IMR-90 (cell line): ENCODE results near the gene PM20D2. TPM values are rescaled to one million over a fixed set of nuclear protein-coding genes. Genes with fewer than 3 reads are reported as not detected.

Source experiments
- ATAC-seq: fragments of 200-7000 bp; cut with Tn5 transposase; 2 replicates; pipeline ENCODE4 v1.9.1; 2020; ENCODE audit warnings: low read depth, mild to moderate bottlenecking, moderate library complexity
- BruUV-seq: library from RNA; stranded (reverse); fragments of 400-500 nt; replicated peaks from 2 replicates; lab custom pipeline; 2021; lab: Mats Ljungman, UMichigan
- CTCF ChIA-PET: fragments of 300-600 bp; formaldehyde crosslinking; extraction: SDS; loops from one replicate; lab custom pipeline; 2021; ENCODE audit warnings: antibody characterized with exemption; lab: Yijun Ruan, JAX
- POLR2A ChIA-PET: fragments of 300-600 bp; sonication (Branson Sonifier 250); formaldehyde crosslinking; loops from one replicate; lab custom pipeline; 2022; ENCODE audit warnings: antibody characterized with exemption; ENCODE audit not compliant: unreplicated experiment; lab: Charles Lee
- DNase-seq: peaks from one replicate; pipeline ENCODE4 v3.0.0; 2013
- H2AFZ ChIP-seq: replicated peaks from 2 replicates; pipeline ENCODE3; 2013; ENCODE audit warnings: low read length, mild to moderate bottlenecking; ENCODE audit not compliant: poor library complexity
- H2AK5ac ChIP-seq: 2 replicates; pipeline ENCODE4 v1.6.1; 2013; ENCODE audit warnings: low read depth, low read length, inconsistent platforms
- H2AK9ac ChIP-seq: replicated peaks from 2 replicates; pipeline ENCODE3; 2013; ENCODE audit warnings: mild to moderate bottlenecking, low read depth, low read length, moderate library complexity; ENCODE audit not compliant: poor library complexity
- H2BK120ac ChIP-seq: 2 replicates; pipeline ENCODE4 v1.6.1; 2013; ENCODE audit warnings: low read depth, low read length, inconsistent platforms
- H2BK15ac ChIP-seq: 3 replicates; pipeline ENCODE4 v1.6.1; 2013; ENCODE audit warnings: low read depth, low read length, inconsistent platforms
- H2BK20ac ChIP-seq: 2 replicates; pipeline ENCODE4 v1.6.1; 2013; ENCODE audit warnings: low read depth, mild to moderate bottlenecking, inconsistent platforms, low read length, moderate library complexity
- H2BK5ac ChIP-seq: 2 replicates; pipeline ENCODE4 v1.6.1; 2013; ENCODE audit warnings: mild to moderate bottlenecking, low read depth, low read length, inconsistent platforms; ENCODE audit not compliant: poor library complexity, severe bottlenecking
- H3K14ac ChIP-seq: replicated peaks from 2 replicates; pipeline ENCODE4 v1.6.1; 2013; ENCODE audit warnings: low read depth, low read length, inconsistent platforms
- H3K18ac ChIP-seq: 2 replicates; pipeline ENCODE4 v1.6.1; 2013; ENCODE audit warnings: low read depth, low read length, control low read depth
- H3K23ac ChIP-seq: 2 replicates; pipeline ENCODE4 v1.6.1; 2013; ENCODE audit warnings: low read depth, low read length, inconsistent platforms
- H3K27ac ChIP-seq: 2 replicates; pipeline ENCODE4 v1.5.1; 2013; ENCODE audit warnings: mild to moderate bottlenecking, control low read depth, low read length; ENCODE audit not compliant: insufficient read depth
- H3K27me3 ChIP-seq: 2 replicates; pipeline ENCODE4 v1.6.1; 2013; ENCODE audit warnings: low read length; ENCODE audit not compliant: control insufficient read depth, insufficient read depth
- H3K36me3 ChIP-seq: 2 replicates; pipeline ENCODE4 v1.6.1; 2013; ENCODE audit warnings: low read length, mixed read lengths; ENCODE audit not compliant: control insufficient read depth, insufficient read depth
- H3K4ac ChIP-seq: 2 replicates; pipeline ENCODE4 v1.6.1; 2013; ENCODE audit warnings: low read depth, low read length, inconsistent platforms
- H3K4me1 ChIP-seq: 2 replicates; pipeline ENCODE4 v1.6.1; 2013; ENCODE audit warnings: low read length, mixed read lengths; ENCODE audit not compliant: control insufficient read depth, insufficient read depth
- H3K4me2 ChIP-seq: 2 replicates; pipeline ENCODE4 v1.6.1; 2013; ENCODE audit warnings: low read depth, mild to moderate bottlenecking, control low read depth, low read length, moderate library complexity
- H3K4me3 ChIP-seq: 2 replicates; pipeline ENCODE4 v1.5.1; 2013; ENCODE audit warnings: low read depth, mild to moderate bottlenecking, control low read depth, low read length, moderate library complexity; ENCODE audit not compliant: insufficient read depth
- H3K56ac ChIP-seq: 2 replicates; pipeline ENCODE4 v1.6.1; 2013; ENCODE audit warnings: low read length, inconsistent platforms; ENCODE audit not compliant: insufficient read depth; ENCODE audit errors: extremely low read depth
- H3K79me1 ChIP-seq, 2 experiments: 2 replicates each; pipeline ENCODE4 v1.6.1; 2013; ENCODE audit warnings: low read length in 2 of 2, inconsistent platforms in 1 of 2, low read depth in 1 of 2
- H3K9ac ChIP-seq: 2 replicates; pipeline ENCODE4 v1.6.1; 2013; ENCODE audit warnings: low read depth, low read length, control low read depth
- H3K9me1 ChIP-seq: 2 replicates; pipeline ENCODE4 v1.6.1; 2013; ENCODE audit warnings: low read length, inconsistent platforms; ENCODE audit not compliant: insufficient read depth
- H3K9me3 ChIP-seq: 2 replicates; pipeline ENCODE4 v1.6.1; 2013; ENCODE audit warnings: low read length; ENCODE audit not compliant: control insufficient read depth, insufficient read depth
- H4K20me1 ChIP-seq: 2 replicates; pipeline ENCODE4 v1.6.1; 2013; ENCODE audit warnings: low read length, inconsistent platforms; ENCODE audit not compliant: insufficient read depth
- H4K5ac ChIP-seq: 2 replicates; pipeline ENCODE4 v1.6.1; 2013; ENCODE audit warnings: mild to moderate bottlenecking, low read depth, low read length, control low read depth
- H4K8ac ChIP-seq, 2 experiments: 2 replicates each; pipeline ENCODE4 v1.6.1; 2013; ENCODE audit warnings: low read depth in 2 of 2, low read length in 2 of 2, control low read depth in 1 of 2, inconsistent platforms in 1 of 2
- H4K91ac ChIP-seq: 2 replicates; pipeline ENCODE4 v1.6.1; 2013; ENCODE audit warnings: low read depth, low read length, inconsistent platforms; ENCODE audit not compliant: insufficient read depth
- BHLHE40 ChIP-seq: fragments of 150-350 bp; IDR thresholded peaks from 2 replicates; pipeline ENCODE4 v1.6.1; 2016; ENCODE audit warnings: mild to moderate bottlenecking, low read depth, low read length
- CEBPB ChIP-seq: IDR thresholded peaks from 2 replicates; pipeline ENCODE4 v1.6.1; 2012; ENCODE audit warnings: low read depth, low read length, improper control_type of control experiment
- CHD1 ChIP-seq: IDR thresholded peaks from 2 replicates; pipeline ENCODE4 v1.6.1; 2012; ENCODE audit warnings: low read depth, low read length, improper control_type of control experiment
- CTCF ChIP-seq: conservative IDR thresholded peaks from 2 replicates; pipeline ENCODE4 v1.5.1; 2012; ENCODE audit warnings: mild to moderate bottlenecking, low read depth, low read length, improper control_type of control experiment
- ELK1 ChIP-seq: fragments of 150-350 bp; IDR thresholded peaks from 2 replicates; pipeline ENCODE4 v1.6.1; 2016; ENCODE audit warnings: low read depth, mild to moderate bottlenecking, low read length, moderate library complexity, borderline replicate concordance
- FOS ChIP-seq: fragments of 150-350 bp; IDR thresholded peaks from 2 replicates; pipeline ENCODE4 v1.6.1; 2016; ENCODE audit warnings: low read depth, low read length
- MAFK ChIP-seq: IDR thresholded peaks from 2 replicates; pipeline ENCODE4 v1.6.1; 2012; ENCODE audit warnings: low read depth, low read length, improper control_type of control experiment
- MAZ ChIP-seq: IDR thresholded peaks from 2 replicates; pipeline ENCODE4 v1.6.1; 2012; ENCODE audit warnings: low read depth, mild to moderate bottlenecking, low read length, improper control_type of control experiment, moderate library complexity, borderline replicate concordance
- MXI1 ChIP-seq: IDR thresholded peaks from 2 replicates; pipeline ENCODE4 v1.6.1; 2012; ENCODE audit warnings: low read depth, mild to moderate bottlenecking, low read length, moderate library complexity, borderline replicate concordance
- NFE2L2 ChIP-seq: fragments of 150-350 bp; IDR thresholded peaks from 2 replicates; pipeline ENCODE4 v1.6.1; 2016; ENCODE audit warnings: low read depth, mild to moderate bottlenecking, low read length
- POLR2A ChIP-seq: IDR thresholded peaks from 2 replicates; pipeline ENCODE4 v1.6.1; 2012; ENCODE audit warnings: mild to moderate bottlenecking, low read depth, low read length
- RAD21 ChIP-seq: IDR thresholded peaks from 2 replicates; pipeline ENCODE4 v1.6.1; 2012; ENCODE audit warnings: low read length, improper control_type of control experiment
- RCOR1 ChIP-seq: IDR thresholded peaks from 2 replicates; pipeline ENCODE4 v1.6.1; 2012; ENCODE audit warnings: mild to moderate bottlenecking, low read length, improper control_type of control experiment; ENCODE audit not compliant: insufficient replicate concordance
- RFX5 ChIP-seq: IDR thresholded peaks from 2 replicates; pipeline ENCODE4 v1.8.0; 2012; ENCODE audit warnings: low read depth, mild to moderate bottlenecking, low read length, moderate library complexity
- SMC3 ChIP-seq: fragments of 150-350 bp; IDR thresholded peaks from 2 replicates; pipeline ENCODE4 v1.6.1; 2016; ENCODE audit warnings: low read depth, mild to moderate bottlenecking, antibody characterized with exemption, low read length, moderate library complexity
- USF2 ChIP-seq: fragments of 150-350 bp; IDR thresholded peaks from 2 replicates; pipeline ENCODE4 v1.6.1; 2017; ENCODE audit warnings: mild to moderate bottlenecking, antibody characterized with exemption, low read length, low read depth
- WGBS, 2 experiments: methylation state at CpG; one replicate each; pipeline versions ENCODE4 v1.1.5 to v1.1.7; 2013; ENCODE audit warnings: missing lambda C conversion rate in 2 of 2; ENCODE audit not compliant: insufficient read length in 1 of 2; ENCODE audit errors: extremely low coverage in 2 of 2; 5-methylcytosine and 5-hydroxymethylcytosine counted together
- dilution Hi-C: fragments of 300-500 bp; cut with HindIII; formaldehyde crosslinking; loops from one replicate; pipeline ENCODE4 v1.14.3; 2018; ENCODE audit warnings: low sequenced_read_pairs; ENCODE audit not compliant: unreplicated experiment
- in situ Hi-C: fragments of 300-500 bp; cut with MboI; formaldehyde crosslinking; loops from 3 replicates; pipeline ENCODE4 v1.14.3; 2019; ENCODE audit warnings: low sequenced_read_pairs, inconsistent platforms, mixed read lengths
- intact Hi-C: fragments of 100-400 bp; cut with micrococcal nuclease; formaldehyde crosslinking; loops from 2 replicates; pipeline ENCODE4 v1.10.0; 2022
- polyA plus RNA-seq, 3 experiments: library from polyadenylated mRNA; depleted of rRNA; stranded (reverse); fragments of >200 nt; gene quantifications; 2 replicates each; pipeline ENCODE4 v1.2.3, GENCODE V29; 2012; ENCODE audit warnings: low replicate concordance in 1 of 3
- total RNA-seq: library from RNA; depleted of rRNA; stranded (reverse); fragments of >200 nt; gene quantifications from 2 replicates; pipeline ENCODE4 v1.2.3, GENCODE V29; 2012

The PM20D2 gene
- total and polyA plus RNA-seq, 2 of the 4 experiments (the other 2 are of a cell fraction): 6.0 to 6.5 TPM

GRCh38 chr6:89186762-89187161 is 40.9 kb downstream of the PM20D2 start:
- Histone ChIP-seq H3K4me3 (no peak overlapping the region), H3K23ac (no peak overlapping the region), H2AFZ (no peak overlapping the region), H4K8ac (no peak overlapping the region), H4K5ac (no peak overlapping the region), H3K18ac (no peak overlapping the region), H3K9ac (no peak overlapping the region), H3K4me1 (no peaks in the 10 kb centered on the region), H2BK15ac (no peak overlapping the region), H2AK5ac (no peak overlapping the region), H3K4me2 (no peak overlapping the region), H3K56ac (no peak overlapping the region), H3K27me3 (peaks cover 5% of the 10 kb centered on the region), H4K91ac (no peak overlapping the region), H3K4ac (no peak overlapping the region), H3K9me1 (no peaks in the 10 kb centered on the region), H3K36me3 (no peaks in the 10 kb centered on the region), H2BK20ac (no peak overlapping the region), H2BK5ac (no peak overlapping the region), H4K20me1 (no peaks in the 10 kb centered on the region), H3K79me1 (no peaks in the 10 kb centered on the region), H2BK120ac (no peak overlapping the region), H3K27ac (no peak overlapping the region), H2AK9ac (peak overlapping the region; percentile 17), H3K14ac (no peak overlapping the region), H3K9me3 (no peaks in the 10 kb centered on the region)
- DNase-seq (no peak), ATAC-seq (no peak)
- ChIA-PET CTCF (no interaction called here), POLR2A (no interaction called here)
- WGBS, 2 experiments: no CpG with 5 or more reads among the region's 2 CpGs
- intact Hi-C loops (no loop called here), dilution Hi-C loops (no loop called here), in situ Hi-C loops (no loop called here)
- BruUV-seq: no TSS peak
- TF ChIP-seq MXI1 (no peak), USF2 (no peak), MAFK (no peak), FOS (no peak), CHD1 (no peak), BHLHE40 (no peak), POLR2A (no peak), RAD21 (no peak), CEBPB (no peak), SMC3 (no peak), ELK1 (no peak), MAZ (no peak), NFE2L2 (no peak), CTCF (no peak), RFX5 (no peak), RCOR1 (no peak)
